CD14-positive monocyte (primary cell): ENCODE data around the gene MAST4. TPM values are rescaled to one million over a fixed set of nuclear protein-coding genes. Genes with fewer than 3 reads are reported as not detected.

ENCODE experiments used
- DNase-seq, 3 donors: peaks; one replicate each; pipeline ENCODE4 v3.0.0-alpha.2; 2011 to 2022
- H2AFZ ChIP-seq: 2 replicates; pipeline ENCODE4 v1.6.0; 2012; ENCODE audit warnings: mild to moderate bottlenecking, low read depth, low read length, inconsistent platforms; ENCODE audit not compliant: insufficient read depth, poor library complexity, severe bottlenecking
- H3K27ac ChIP-seq, 2 donors: 1 replicate in 1 of 2; 2 replicates in 1 of 2; pipeline ENCODE4 v1.5.1; 2012 to 2013; ENCODE audit warnings: low read length in 2 of 2, control low read depth in 1 of 2, inconsistent platforms in 1 of 2, low read depth in 1 of 2, mild to moderate bottlenecking in 1 of 2
- H3K27me3 ChIP-seq, 2 donors: one replicate each; pipeline versions ENCODE4 v1.6.0 to v1.6.1; 2011 to 2013; ENCODE audit warnings: low read length in 2 of 2; ENCODE audit not compliant: control insufficient read depth in 2 of 2, insufficient read depth in 2 of 2
- H3K36me3 ChIP-seq, 2 donors: replicated peaks in 1 of 2; 1 replicate in 1 of 2; 2 replicates in 1 of 2; pipeline versions ENCODE4 v1.5.1 to v1.6.1; 2012 to 2013; ENCODE audit warnings: low read length in 2 of 2, control low read depth in 1 of 2, inconsistent platforms in 1 of 2, mild to moderate bottlenecking in 1 of 2; ENCODE audit not compliant: insufficient read depth in 2 of 2, control insufficient read depth in 1 of 2
- H3K4me1 ChIP-seq, 2 donors: 1 replicate in 1 of 2; 2 replicates in 1 of 2; pipeline versions ENCODE4 v1.5.1 to v1.6.1; 2012 to 2013; ENCODE audit warnings: low read length in 2 of 2, control low read depth in 1 of 2, inconsistent platforms in 1 of 2, mild to moderate bottlenecking in 1 of 2, moderate library complexity in 1 of 2; ENCODE audit not compliant: insufficient read depth in 2 of 2, control insufficient read depth in 1 of 2
- H3K4me2 ChIP-seq: replicated peaks from 2 replicates; pipeline ENCODE3; 2012; ENCODE audit warnings: low read length, moderate library complexity, mild to moderate bottlenecking; ENCODE audit not compliant: poor library complexity, severe bottlenecking; ENCODE audit errors: extremely low read depth
- H3K4me3 ChIP-seq, 3 experiments: fragments of 200-600 bp in 1 of 3; sonication (generic) in 1 of 3; replicated peaks in 1 of 3; 1 replicate in 2 of 3; 2 replicates in 1 of 3; pipeline ENCODE4 v1.5.1; 2011 to 2013; ENCODE audit warnings: low read length in 3 of 3, mild to moderate bottlenecking in 3 of 3, control low read depth in 2 of 3, low read depth in 2 of 3, inconsistent platforms in 1 of 3, moderate library complexity in 1 of 3
- H3K79me2 ChIP-seq: 2 replicates; pipeline ENCODE4 v1.6.0; 2012; ENCODE audit warnings: mild to moderate bottlenecking, control low read depth, inconsistent platforms, low read length, moderate library complexity; ENCODE audit not compliant: insufficient read depth
- H3K9ac ChIP-seq: 2 replicates; pipeline ENCODE4 v1.6.0; 2017; ENCODE audit warnings: low read length, mild to moderate bottlenecking; ENCODE audit not compliant: insufficient read depth, poor library complexity, severe bottlenecking
- H3K9me3 ChIP-seq, 2 donors: replicated peaks in 1 of 2; 1 replicate in 1 of 2; 2 replicates in 1 of 2; pipeline versions ENCODE4 v1.5.1 to v1.6.1; 2012 to 2013; ENCODE audit warnings: low read length in 2 of 2, control low read depth in 1 of 2; ENCODE audit not compliant: control insufficient read depth in 1 of 2, insufficient read depth in 1 of 2
- H4K20me1 ChIP-seq: 2 replicates; pipeline ENCODE4 v1.6.0; 2012; ENCODE audit warnings: mild to moderate bottlenecking, low read length, control low read depth, moderate library complexity; ENCODE audit not compliant: insufficient read depth
- H3K27ac Mint-ChIP-seq, 7 donors: one replicate each; pipeline ENCODE4 v1.8.0; 2020; ENCODE audit warnings: mild to moderate bottlenecking in 7 of 7, mixed read lengths in 7 of 7, moderate library complexity in 6 of 7, inconsistent platforms in 2 of 7
- H3K27me3 Mint-ChIP-seq, 3 donors: one replicate each; pipeline ENCODE4 v1.8.0; 2021 to 2022; ENCODE audit warnings: low read depth in 3 of 3, mild to moderate bottlenecking in 3 of 3, mixed read lengths in 3 of 3, moderate library complexity in 3 of 3, inconsistent platforms in 1 of 3
- H3K36me3 Mint-ChIP-seq, 2 donors: one replicate each; pipeline ENCODE4 v1.8.0; 2020; ENCODE audit warnings: mixed read lengths in 2 of 2, inconsistent platforms in 1 of 2, mild to moderate bottlenecking in 1 of 2
- H3K4me1 Mint-ChIP-seq: one replicate; pipeline ENCODE4 v1.8.0; 2020; ENCODE audit warnings: mild to moderate bottlenecking, mixed read lengths
- H3K4me3 Mint-ChIP-seq, 2 donors: one replicate each; pipeline ENCODE4 v1.8.0; 2020; ENCODE audit warnings: mild to moderate bottlenecking in 2 of 2, mixed read lengths in 2 of 2, moderate library complexity in 1 of 2
- H3K9me3 Mint-ChIP-seq, 7 donors: one replicate each; pipeline ENCODE4 v1.8.0; 2020 to 2022; ENCODE audit warnings: mixed read lengths in 7 of 7, mild to moderate bottlenecking in 6 of 7, moderate library complexity in 6 of 7, inconsistent platforms in 2 of 7
- CTCF ChIP-seq: fragments of 200-600 bp; IDR thresholded peaks from one replicate; pipeline ENCODE4 v1.8.0; 2022; ENCODE audit warnings: antibody characterized with exemption, mild to moderate bottlenecking
- WGBS: methylation state at CpG from one replicate; pipeline ENCODE4 v1.1.5; 2013; ENCODE audit warnings: missing lambda C conversion rate; ENCODE audit not compliant: insufficient coverage; 5-methylcytosine and 5-hydroxymethylcytosine counted together
- intact Hi-C, 2 donors: fragments of 100-400 bp; cut with micrococcal nuclease; formaldehyde crosslinking; loops; one replicate each; pipeline versions ENCODE4 v1.15.0 to v1.15.1; 2023
- polyA plus RNA-seq, 3 donors: library from polyadenylated mRNA; depleted of rRNA in 1 of 3; unstranded in 2 of 3; stranded (reverse) in 1 of 3; fragments of 300-500 nt in 2 of 3; fragments of >200 nt in 1 of 3; fragmentation: Illumina TruSeq in 2 of 3; gene quantifications; 1 replicate in 2 of 3; 2 replicates in 1 of 3; pipeline ENCODE4 v1.2.3, GENCODE V29; 2012 to 2021

Gene MAST4
- polyA plus RNA-seq, 3 donors: 0.03 to 0.24 TPM; not detected in 1

DNA sequence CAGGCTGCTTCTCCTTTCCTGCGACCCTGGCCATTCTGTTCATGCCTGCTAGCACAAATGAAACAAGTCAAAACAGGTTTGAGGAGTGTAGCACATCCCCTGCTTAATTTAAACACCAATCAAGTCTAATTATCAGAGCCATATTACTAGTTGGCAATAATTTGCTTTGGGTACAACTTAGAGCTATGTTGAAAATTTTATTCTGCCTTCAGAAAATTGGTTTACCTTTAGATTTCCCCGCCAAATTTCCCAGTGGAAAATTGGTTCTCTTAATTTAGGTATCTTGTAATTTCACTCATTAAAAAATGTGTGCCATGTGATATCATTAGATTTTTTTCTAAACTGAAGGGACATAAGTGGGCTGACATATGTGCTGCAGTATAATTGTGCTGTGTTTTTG is 265.8 kb downstream of the MAST4 start:
- Histone ChIP-seq H3K4me3 (no peak overlapping the region), H3K4me1 (no peaks in the 10 kb centered on the region), H3K27me3 (no peaks in the 10 kb centered on the region), H3K4me2 (no peak overlapping the region), H3K9me3 (no peaks in the 10 kb centered on the region), H3K79me2 (no peaks in the 10 kb centered on the region), H3K9ac (no peak overlapping the region), H3K27ac (no peak overlapping the region), H3K36me3 (no peaks in the 10 kb centered on the region), H2AFZ (no peak overlapping the region), H4K20me1 (no peaks in the 10 kb centered on the region)
- TF ChIP-seq CTCF: no peak
- Mint-ChIP-seq H3K4me1 (peaks cover 9% of the 10 kb centered on the region), H3K27ac (no peak overlapping the region), H3K27me3 (peaks cover 4 to 10% (median 9%) of the 10 kb centered on the region in 3 donors), H3K36me3 (no peaks in the 10 kb centered on the region), H3K4me3 (no peak overlapping the region), H3K9me3 (peaks cover 0 to 4% (median 0%) of the 10 kb centered on the region in 7 donors)
- no peak for DNase-seq
- WGBS: 60% methylated on average over 1 of the region's 2 CpGs
- intact Hi-C loops: loop anchor here in 1 of 2 donors (2.0 kb wide), 1 partner anchor 47 kb away; no protein-coding TSS in a partner anchor

DNA sequence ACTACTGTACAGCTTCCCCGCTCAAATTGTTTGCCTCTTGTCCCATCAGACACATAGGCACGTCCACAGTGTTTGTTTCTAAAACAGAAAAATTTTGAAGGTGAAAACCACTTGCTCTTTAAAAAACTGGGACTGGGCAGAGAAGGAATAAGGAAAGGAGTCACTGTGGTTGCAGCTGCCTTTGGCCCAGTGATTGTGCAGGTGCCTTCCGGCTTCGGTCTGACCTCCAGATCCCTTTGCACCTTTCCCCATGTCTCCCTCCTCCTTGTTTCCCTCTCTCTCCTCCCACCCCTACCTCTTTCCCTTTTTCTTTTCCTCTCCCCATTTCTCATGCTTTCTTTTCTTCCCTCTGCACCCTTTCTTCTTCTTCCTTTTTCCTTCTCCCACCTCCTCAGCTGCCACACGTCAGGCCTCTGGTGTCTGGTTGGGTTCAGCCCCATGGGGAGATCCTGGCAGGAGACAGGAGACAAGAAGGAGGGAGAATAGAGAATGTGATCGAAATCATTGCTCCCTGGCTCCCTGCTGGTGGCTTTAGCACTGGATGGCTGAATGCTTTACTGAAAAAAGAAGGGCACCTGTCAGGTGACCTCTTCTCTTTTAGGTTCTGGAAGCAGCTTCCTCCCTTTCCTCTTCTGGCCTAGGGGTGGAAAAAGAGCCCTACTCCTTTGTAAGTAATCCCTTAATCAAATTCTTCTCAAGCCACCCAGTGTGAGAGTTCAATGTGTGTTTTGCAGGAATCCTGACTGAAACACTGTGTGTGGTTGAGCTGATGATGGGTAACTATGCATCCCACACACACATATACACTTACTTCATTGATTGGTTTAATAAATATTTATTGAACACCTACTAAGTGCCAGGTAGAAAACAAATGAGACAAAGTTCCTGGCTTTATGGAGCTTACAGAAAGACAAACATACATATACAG is 267.3 kb downstream of the MAST4 start:
- no peak for TF ChIP-seq CTCF
- 76% methylated on average over 4 of the region's 6 CpGs for WGBS
- intact Hi-C loops: loop anchor here in 1 of 2 donors (2.0 kb wide), 1 partner anchor 49 kb away; no protein-coding TSS in a partner anchor

More for the DNA sequence above, 267.3 kb downstream of the MAST4 start:
- Histone ChIP-seq H3K9me3 (no peaks in the 10 kb centered on the region), H2AFZ (no peak overlapping the region), H3K27me3 (no peaks in the 10 kb centered on the region), H3K27ac (no peak overlapping the region), H3K4me2 (no peak overlapping the region), H3K9ac (no peak overlapping the region), H3K79me2 (no peaks in the 10 kb centered on the region), H3K36me3 (no peaks in the 10 kb centered on the region), H3K4me1 (no peaks in the 10 kb centered on the region), H3K4me3 (no peak overlapping the region), H4K20me1 (no peaks in the 10 kb centered on the region)
- Mint-ChIP-seq H3K27ac (no peak overlapping the region), H3K27me3 (peaks cover 3 to 10% (median 9%) of the 10 kb centered on the region in 3 donors), H3K9me3 (peaks cover 0 to 4% (median 0%) of the 10 kb centered on the region in 7 donors), H3K36me3 (no peaks in the 10 kb centered on the region), H3K4me3 (peak overlapping the region in 1 of 2 donors; percentile 17), H3K4me1 (peaks cover 9% of the 10 kb centered on the region)
- DNase-seq: no peak
